Dendritic cell treated with granulocyte-macrophage colony-stimulating factor and Interleukin-4, amounts not matched to agents 40 ng/mL and 50 ng/mL, for 4 days (primary cell): Measurements from ENCODE around the gene MYO5C.
"Not testable (repeated sequence)": the region's sequence is repeated elsewhere in the genome, so short reads cannot be mapped to it uniquely, and the experiment has no call there.

Experiments used
- H3K27ac Mint-ChIP-seq: one replicate; pipeline ENCODE4 v1.8.0; 2022; ENCODE audit warnings: mild to moderate bottlenecking, mixed read lengths
- H3K27me3 Mint-ChIP-seq: one replicate; pipeline ENCODE4 v1.8.0; 2022; ENCODE audit warnings: mild to moderate bottlenecking, mixed read lengths
- H3K36me3 Mint-ChIP-seq: one replicate; pipeline ENCODE4 v1.8.0; 2022; ENCODE audit warnings: low read depth, mixed read lengths
- H3K4me1 Mint-ChIP-seq: one replicate; pipeline ENCODE4 v1.8.0; 2022; ENCODE audit warnings: low read depth, mixed read lengths
- H3K4me3 Mint-ChIP-seq: one replicate; pipeline ENCODE4 v1.8.0; 2022; ENCODE audit warnings: mild to moderate bottlenecking, moderate library complexity, mixed read lengths
- H3K9me3 Mint-ChIP-seq: one replicate; pipeline ENCODE4 v1.8.0; 2022; ENCODE audit warnings: mixed read lengths
- intact Hi-C: fragments of 100-400 bp; cut with micrococcal nuclease; formaldehyde crosslinking; loops from one replicate; pipeline ENCODE4 v1.15.0; 2022

Gene MYO5C

GRCh38 chr15:52185151-52185561 is 110.4 kb downstream of the MYO5C start:
- peaks cover 5% of the 10 kb centered on the region for H3K4me1 Mint-ChIP-seq
- intact Hi-C loops = no loop called here
- no peak overlapping the region for H3K4me3 Mint-ChIP-seq
- H3K27ac Mint-ChIP-seq = no peak overlapping the region
- H3K36me3 Mint-ChIP-seq = no peaks in the 10 kb centered on the region
- no peaks in the 10 kb centered on the region for H3K9me3 Mint-ChIP-seq
- H3K27me3 Mint-ChIP-seq = peaks cover 20% of the 10 kb centered on the region

- Mint-ChIP-seq H3K9me3 (no peaks in the 10 kb centered on the region), H3K4me3 (no peak overlapping the region), H3K4me1 (peaks cover 8% of the 10 kb centered on the region), H3K27me3 (peaks cover 23% of the 10 kb centered on the region), H3K36me3 (peaks cover 2% of the 10 kb centered on the region), H3K27ac (no peak overlapping the region)
- intact Hi-C loops = loop anchor here (5.0 kb wide), 1 partner anchor 48 kb away; no protein-coding TSS in a partner anchor
Measured at GRCh38 chr15:52184721-52185120, 110.9 kb downstream of the MYO5C start.

GRCh38 chr15:52183562-52184173 is 111.9 kb downstream of the MYO5C start:
- intact Hi-C loops = loop anchor here (5.0 kb wide), 1 partner anchor 49 kb away; no protein-coding TSS in a partner anchor
- Mint-ChIP-seq H3K4me1 (peaks cover 15% of the 10 kb centered on the region), H3K36me3 (peaks cover 9% of the 10 kb centered on the region), H3K9me3 (no peaks in the 10 kb centered on the region), H3K27ac (no peak overlapping the region), H3K4me3 (no peak overlapping the region), H3K27me3 (peaks cover 29% of the 10 kb centered on the region)

GRCh38 chr15:52181938-52182780 is 113.4 kb downstream of the MYO5C start:
- Mint-ChIP-seq H3K36me3 (peaks cover 9% of the 10 kb centered on the region), H3K4me1 (peaks cover 17% of the 10 kb centered on the region), H3K9me3 (no peaks in the 10 kb centered on the region), H3K27ac (no peak overlapping the region), H3K4me3 (no peak overlapping the region), H3K27me3 (peaks cover 37% of the 10 kb centered on the region)
- intact Hi-C loops = loop anchor here (5.0 kb wide), 1 partner anchor 50 kb away; no protein-coding TSS in a partner anchor

- H3K4me3 Mint-ChIP-seq = no peak overlapping the region
- intact Hi-C loops = loop anchor here (5.0 kb wide), 1 partner anchor 51 kb away; no protein-coding TSS in a partner anchor
- H3K27ac Mint-ChIP-seq = no peak overlapping the region
- peaks cover 17% of the 10 kb centered on the region for H3K4me1 Mint-ChIP-seq
- H3K9me3 Mint-ChIP-seq = no peaks in the 10 kb centered on the region
- H3K36me3 Mint-ChIP-seq = peaks cover 9% of the 10 kb centered on the region
- H3K27me3 Mint-ChIP-seq = peaks cover 37% of the 10 kb centered on the region
Measured at GRCh38 chr15:52180851-52181450, 114.7 kb downstream of the MYO5C start.

- intact Hi-C loops = loop anchor here (5.0 kb wide), 1 partner anchor 52 kb away; no protein-coding TSS in a partner anchor
- Mint-ChIP-seq H3K9me3 (no peaks in the 10 kb centered on the region), H3K36me3 (peaks cover 9% of the 10 kb centered on the region), H3K4me1 (peaks cover 17% of the 10 kb centered on the region), H3K27me3 (peaks cover 37% of the 10 kb centered on the region), H3K27ac (peak overlapping the region; percentile 82), H3K4me3 (peak overlapping the region; percentile 92)
Measured at GRCh38 chr15:52180196-52180835, 115.3 kb downstream of the MYO5C start.

DNA sequence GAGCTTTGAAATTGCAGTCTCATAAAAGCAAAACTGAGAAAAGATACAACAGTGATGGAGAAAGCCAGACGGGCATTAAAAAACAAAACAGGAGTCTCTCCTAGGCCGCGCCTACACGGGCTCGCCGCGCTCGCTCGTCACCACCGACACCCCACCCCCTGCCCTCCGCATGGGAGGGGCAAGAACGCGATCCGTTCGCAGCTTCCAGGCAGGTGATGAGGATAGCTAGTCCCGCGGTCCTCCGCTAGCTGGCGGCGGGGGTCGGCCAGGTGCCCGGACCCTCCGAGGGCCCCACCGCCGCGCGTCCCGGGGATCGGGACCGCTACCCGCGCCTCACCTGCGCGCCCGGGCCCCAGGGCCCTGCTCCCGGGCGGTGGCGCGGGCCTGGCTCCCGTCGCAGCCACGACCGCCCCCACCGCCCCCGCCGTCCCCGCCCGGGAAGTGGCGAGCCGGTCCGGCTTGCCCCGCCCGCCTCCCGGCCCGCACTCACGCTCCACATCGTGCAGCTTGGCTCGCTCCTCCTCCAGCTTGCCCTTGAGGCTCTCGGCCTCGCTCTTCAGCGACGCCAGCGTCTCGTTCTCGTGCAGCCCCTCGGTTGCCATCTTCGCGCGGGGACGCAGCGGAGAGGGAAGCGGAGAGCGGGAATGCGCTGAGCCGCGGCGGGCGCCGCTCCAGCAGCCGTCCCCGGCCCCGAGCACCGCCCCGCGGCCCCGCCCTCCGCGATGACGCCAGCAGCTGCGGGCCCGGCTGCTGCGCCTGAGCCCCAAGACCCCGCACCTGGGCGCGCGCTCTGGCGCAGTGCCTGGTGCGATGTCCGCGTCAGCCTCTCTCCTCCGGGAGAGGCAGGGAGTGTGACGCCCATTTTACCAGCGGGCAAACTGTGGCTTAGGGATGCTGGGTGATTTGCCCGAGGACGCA is 116.1 kb downstream of the MYO5C start:
- peaks cover 37% of the 10 kb centered on the region for H3K27me3 Mint-ChIP-seq
- peaks cover 17% of the 10 kb centered on the region for H3K4me1 Mint-ChIP-seq
- H3K27ac Mint-ChIP-seq = peak overlapping the region; percentile 82
- intact Hi-C loops = loop anchor here (5.0 kb wide), 1 partner anchor 53 kb away; no protein-coding TSS in a partner anchor
- H3K4me3 Mint-ChIP-seq = peak overlapping the region; percentile 92
- H3K36me3 Mint-ChIP-seq = peaks cover 9% of the 10 kb centered on the region
- H3K9me3 Mint-ChIP-seq = no peaks in the 10 kb centered on the region

GRCh38 chr15:52178765-52179164 is 116.8 kb downstream of the MYO5C start:
- H3K9me3 Mint-ChIP-seq = no peaks in the 10 kb centered on the region
- H3K4me1 Mint-ChIP-seq = peaks cover 17% of the 10 kb centered on the region

GRCh38 chr15:52172869-52173268 is 122.7 kb downstream of the MYO5C start:
- H3K4me1 Mint-ChIP-seq = no peaks in the 10 kb centered on the region
- H3K27ac Mint-ChIP-seq = no peak overlapping the region
- no peak overlapping the region for H3K4me3 Mint-ChIP-seq
- H3K27me3 Mint-ChIP-seq = no peaks in the 10 kb centered on the region
- no peaks in the 10 kb centered on the region for H3K9me3 Mint-ChIP-seq
- H3K36me3 Mint-ChIP-seq = no peaks in the 10 kb centered on the region
- intact Hi-C loops = no loop called here

More at GRCh38 chr15:52178765-52179164, 116.8 kb downstream of the MYO5C start:
- intact Hi-C loops = no loop called here
- Mint-ChIP-seq H3K27me3 (peaks cover 37% of the 10 kb centered on the region), H3K36me3 (peaks cover 9% of the 10 kb centered on the region), H3K27ac (peak overlapping the region; percentile 82), H3K4me3 (peak overlapping the region; percentile 79)

GRCh38 chr15:52171807-52172206 is 123.8 kb downstream of the MYO5C start:
- Mint-ChIP-seq H3K4me1 (no peaks in the 10 kb centered on the region), H3K27ac (no peak overlapping the region), H3K9me3 (no peaks in the 10 kb centered on the region), H3K27me3 (no peaks in the 10 kb centered on the region), H3K36me3 (no peaks in the 10 kb centered on the region), H3K4me3 (no peak overlapping the region)
- intact Hi-C loops = no loop called here

DNA sequence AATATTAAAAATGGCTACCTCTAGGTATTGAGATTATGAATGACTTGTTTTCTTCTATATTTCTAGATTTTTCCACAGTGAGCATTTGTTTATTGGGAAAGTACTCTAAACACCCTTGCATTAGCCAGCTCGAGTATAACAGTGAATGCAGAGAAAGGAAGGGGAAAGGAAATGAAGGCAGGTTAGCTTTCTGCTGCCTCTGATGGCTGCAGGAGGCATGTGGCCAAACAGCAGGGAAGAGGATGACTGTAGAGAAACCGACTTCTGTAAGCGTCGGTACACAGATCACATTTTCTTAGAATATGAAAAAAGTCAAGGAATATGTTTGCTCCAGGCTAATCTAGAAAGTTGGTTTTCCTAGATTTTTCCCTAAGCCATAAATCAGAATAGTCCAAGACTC is 124.2 kb downstream of the MYO5C start:
- Mint-ChIP-seq H3K27me3 (no peaks in the 10 kb centered on the region), H3K4me1 (no peaks in the 10 kb centered on the region), H3K9me3 (no peaks in the 10 kb centered on the region), H3K27ac (no peak overlapping the region), H3K36me3 (no peaks in the 10 kb centered on the region), H3K4me3 (no peak overlapping the region)
- intact Hi-C loops = no loop called here

- H3K4me1 Mint-ChIP-seq, H3K9me3 Mint-ChIP-seq, H3K27ac Mint-ChIP-seq, H3K4me3 Mint-ChIP-seq, intact Hi-C loops, H3K27me3 Mint-ChIP-seq, H3K36me3 Mint-ChIP-seq: not testable (repeated sequence)
Measured at GRCh38 chr15:52170199-52170598, 125.4 kb downstream of the MYO5C start.
